GM12878 (cell line): Measurements from ENCODE around the gene MTO1. TPM values are rescaled to one million over a fixed set of nuclear protein-coding genes. Genes with fewer than 3 reads are reported as not detected.

ENCODE experiments used
- ATAC-seq: fragments of 200-7000 bp; cut with Tn5 transposase; 3 replicates; pipeline ENCODE4 v1.9.1; 2020; ENCODE audit warnings: mild to moderate bottlenecking, moderate library complexity
- BruUV-seq: library from RNA; stranded (reverse); fragments of 400-500 nt; replicated peaks from 2 replicates; lab custom pipeline; 2021; lab: Mats Ljungman, UMichigan
- CTCF ChIA-PET: fragments of 300-600 bp; sonication (Branson Sonifier 250); formaldehyde crosslinking; extraction: SDS; loops from one replicate; lab custom pipeline; 2021; ENCODE audit warnings: inconsistent platforms; lab: Yijun Ruan, JAX
- POLR2A ChIA-PET: fragments of 350-600 bp; formaldehyde crosslinking; extraction: SDS; loops from one replicate; lab custom pipeline; 2021; ENCODE audit warnings: inconsistent platforms; lab: Charles Lee
- RAD21 ChIA-PET: fragments of 300-600 bp; sonication (Branson Sonifier 250); formaldehyde crosslinking; loops from one replicate; lab custom pipeline; 2023; ENCODE audit warnings: antibody characterized with exemption; ENCODE audit not compliant: unreplicated experiment; lab: Charles Lee
- SMC1A ChIA-PET: fragments of 300-600 bp; sonication (Branson Sonifier 250); formaldehyde crosslinking; loops from one replicate; lab custom pipeline; 2023; ENCODE audit not compliant: unreplicated experiment, uncharacterized antibody; lab: Charles Lee
- DNase-seq: peaks from one replicate; pipeline ENCODE4 v3.0.0-alpha.2; 2011; ENCODE audit warnings: low read depth, low spot score
- FAIRE-seq: peaks from 3 replicates; lab custom pipeline; 2011; peaks lifted over from hg19 to GRCh38; lab: Jason Lieb, UNC
- H2AFZ ChIP-seq: 2 replicates; pipeline ENCODE4 v1.6.0; 2011; ENCODE audit warnings: low read depth, low read length, control low read depth; ENCODE audit not compliant: control insufficient read depth
- H3K27ac ChIP-seq: 2 replicates; pipeline ENCODE4 v1.5.1; 2011; ENCODE audit warnings: control low read depth; ENCODE audit not compliant: control insufficient read depth, insufficient read depth
- H3K27me3 ChIP-seq, 2 experiments: replicated peaks in 1 of 2; 2 replicates each; pipeline versions ENCODE4 v1.6.0 to v1.6.1; 2011; ENCODE audit warnings: low read length in 1 of 2; ENCODE audit not compliant: control insufficient read depth in 2 of 2, insufficient read depth in 2 of 2
- H3K36me3 ChIP-seq, 2 experiments: 2 replicates each; pipeline ENCODE4 v1.5.1; 2011; ENCODE audit warnings: low read length in 1 of 2; ENCODE audit not compliant: control insufficient read depth in 2 of 2, insufficient read depth in 2 of 2
- H3K4me1 ChIP-seq: 2 replicates; pipeline ENCODE4 v1.6.1; 2011; ENCODE audit warnings: mild to moderate bottlenecking, low read length, moderate library complexity, mixed read lengths; ENCODE audit not compliant: control insufficient read depth, insufficient read depth
- H3K4me2 ChIP-seq: 2 replicates; pipeline ENCODE4 v1.6.0; 2011; ENCODE audit warnings: control low read depth; ENCODE audit not compliant: control insufficient read depth, insufficient read depth
- H3K4me3 ChIP-seq: fragments of 200-600 bp; sonication (generic); 2 replicates; pipeline ENCODE4 v1.5.1; 2016
- H3K79me2 ChIP-seq: 2 replicates; pipeline ENCODE4 v1.6.0; 2011; ENCODE audit warnings: low read length; ENCODE audit not compliant: control insufficient read depth, insufficient read depth
- H3K9ac ChIP-seq: 2 replicates; pipeline ENCODE4 v1.8.0; 2011; ENCODE audit warnings: low read length, control low read depth, mixed read lengths; ENCODE audit not compliant: control insufficient read depth, insufficient read depth
- H3K9me3 ChIP-seq: replicated peaks from 3 replicates; pipeline ENCODE4 v1.5.1; 2011; ENCODE audit warnings: mild to moderate bottlenecking, low read length; ENCODE audit not compliant: control insufficient read depth, insufficient read depth
- H4K20me1 ChIP-seq: 2 replicates; pipeline ENCODE4 v1.6.0; 2011; ENCODE audit not compliant: control insufficient read depth, insufficient read depth
- CBFB ChIP-seq: IDR thresholded peaks from 2 replicates; pipeline ENCODE4 v1.6.1; 2016; ENCODE audit warnings: antibody characterized with exemption, low read depth
- CBX3 ChIP-seq: fragments of 200-600 bp; sonication (generic); IDR thresholded peaks from 2 replicates; pipeline ENCODE4 v1.6.1; 2016; ENCODE audit warnings: low read depth, borderline replicate concordance
- CEBPB ChIP-seq, 2 experiments: fragments of 150-350 bp in 1 of 2; IDR thresholded peaks; 2 replicates each; pipeline ENCODE4 v1.6.1; 2012 to 2014; ENCODE audit warnings: low read depth in 2 of 2, low read length in 2 of 2, borderline replicate concordance in 1 of 2, inconsistent platforms in 1 of 2
- CHD4 ChIP-seq: fragments of 200-600 bp; sonication (generic); IDR thresholded peaks from 2 replicates; pipeline ENCODE4 v1.6.1; 2016; ENCODE audit warnings: mild to moderate bottlenecking
- EGR1 ChIP-seq, 2 experiments: IDR thresholded peaks; 1 replicate in 1 of 2; 2 replicates in 1 of 2; pipeline ENCODE4 v1.6.1; 2011 to 2012; ENCODE audit warnings: low read depth in 2 of 2, low read length in 2 of 2, borderline replicate concordance in 1 of 2, mild to moderate bottlenecking in 1 of 2, moderate library complexity in 1 of 2
- MYB ChIP-seq: fragments of 150-350 bp; IDR thresholded peaks from 2 replicates; pipeline ENCODE4 v1.6.1; 2014; ENCODE audit warnings: mild to moderate bottlenecking, low read depth, low read length, borderline replicate concordance
- PBX3 ChIP-seq: IDR thresholded peaks from 2 replicates; pipeline ENCODE4 v1.6.1; 2011; ENCODE audit warnings: mild to moderate bottlenecking, low read depth, low read length, moderate library complexity; ENCODE audit not compliant: insufficient replicate concordance
- PML ChIP-seq: IDR thresholded peaks from 2 replicates; pipeline ENCODE4 v1.6.1; 2012; ENCODE audit warnings: low read length, inconsistent platforms
- RCOR1 ChIP-seq: conservative IDR thresholded peaks from 2 replicates; pipeline ENCODE4 v1.6.1; 2012; ENCODE audit warnings: low read depth, low read length, improper control_type of control experiment
- SMC3 ChIP-seq: IDR thresholded peaks from 2 replicates; pipeline ENCODE4 v1.6.1; 2011; ENCODE audit warnings: low read length, improper control_type of control experiment, borderline replicate concordance
- SREBF1 ChIP-seq: IDR thresholded peaks from 2 replicates; pipeline ENCODE4 v1.6.1; 2012; ENCODE audit warnings: mild to moderate bottlenecking, low read length
- SRF ChIP-seq, 2 experiments: IDR thresholded peaks; 2 replicates each; pipeline ENCODE4 v1.6.1; 2011; ENCODE audit warnings: low read depth in 2 of 2, low read length in 2 of 2, mild to moderate bottlenecking in 1 of 2, moderate library complexity in 1 of 2
- SUZ12 ChIP-seq: fragments of 200-600 bp; sonication (generic); IDR thresholded peaks from one replicate; pipeline ENCODE4 v1.6.1; 2018; ENCODE audit warnings: antibody characterized with exemption, mild to moderate bottlenecking; ENCODE audit not compliant: unreplicated experiment
- TCF3 ChIP-seq: IDR thresholded peaks from 2 replicates; pipeline ENCODE4 v1.6.1; 2012; ENCODE audit warnings: low read depth, mild to moderate bottlenecking, low read length, borderline replicate concordance; ENCODE audit not compliant: insufficient read depth
- YBX1 ChIP-seq: fragments of 450-650 bp; IDR thresholded peaks from 2 replicates; pipeline ENCODE4 v1.6.1; 2016; ENCODE audit warnings: antibody characterized with exemption
- ZNF274 ChIP-seq: IDR thresholded peaks from one replicate; pipeline ENCODE4 v1.8.0; 2011; ENCODE audit not compliant: insufficient read length, insufficient read depth
- ZNF384 ChIP-seq: IDR thresholded peaks from 2 replicates; pipeline ENCODE4 v1.6.1; 2012; ENCODE audit warnings: low read depth, mild to moderate bottlenecking, low read length, improper control_type of control experiment, borderline replicate concordance
- ZSCAN29 ChIP-seq: fragments of 450-650 bp; IDR thresholded peaks from 2 replicates; pipeline ENCODE4 v1.6.1; 2017; ENCODE audit warnings: mild to moderate bottlenecking, moderate library complexity
- WGBS: methylation state at CpG from one replicate; pipeline ENCODE4 v1.1.6; 2016; ENCODE audit warnings: low lambda C conversion rate; ENCODE audit not compliant: insufficient replicate concordance, insufficient coverage; ENCODE audit errors: missing lambda C conversion rate; 5-methylcytosine and 5-hydroxymethylcytosine counted together
- in situ Hi-C: fragments of 300-500 bp; cut with MboI; formaldehyde crosslinking; loops from 9 replicates; pipeline ENCODE4 v1.14.3; 2018; ENCODE audit warnings: mixed read lengths
- intact Hi-C: fragments of 100-400 bp; cut with micrococcal nuclease; formaldehyde crosslinking; loops from one replicate; pipeline ENCODE4 v1.14.2; 2022; ENCODE audit not compliant: unreplicated experiment
- polyA plus RNA-seq, 11 experiments: library from polyadenylated mRNA; depleted of rRNA in 4 of 11; unstranded in 6 of 11; stranded (reverse) in 5 of 11; fragments of >200 nt; fragmentation: Nextera tagmentation in 4 of 11; fragmentation: Illumina TruSeq in 1 of 11; extraction: Ambion mirVana in 4 of 11; extraction: Trizol in 1 of 11; gene quantifications; 1 replicate in 1 of 11; 2 replicates in 10 of 11; pipeline versions ENCODE4 v1.2.1 to v1.2.3, GENCODE V29; 2011 to 2016; ENCODE audit warnings: inconsistent platforms in 2 of 11, missing spikeins in 2 of 11, low read depth in 1 of 11
- total RNA-seq, 4 experiments: library from RNA; depleted of rRNA in 3 of 4; stranded (reverse); fragments of >200 nt in 3 of 4; fragmentation: Illumina TruSeq in 1 of 4; extraction: Trizol in 1 of 4; gene quantifications; 2 replicates each; pipeline versions ENCODE4 v1.2.1 to v1.2.3, GENCODE V29; 2013 to 2021

Gene MTO1
- total and polyA plus RNA-seq, 10 of the 15 experiments (the other 5 are each of a cell fraction or from before 2014, with no cell fraction given) = 24.8 to 53.6 (median 33.1) TPM

- DNase-seq (no peak), FAIRE-seq (no peak), ATAC-seq (no peak)
- Histone ChIP-seq H3K79me2 (no peaks in the 10 kb centered on the region), H3K36me3 (peaks cover 0 to 5% of the 10 kb centered on the region in 2 experiments; a peak in 1 of 4 replicates), H4K20me1 (no peaks in the 10 kb centered on the region), H3K4me3 (no peak overlapping the region), H2AFZ (no peak overlapping the region), H3K9me3 (no peaks in the 10 kb centered on the region), H3K4me2 (no peak overlapping the region), H3K4me1 (no peaks in the 10 kb centered on the region), H3K27me3 (no peaks in the 10 kb centered on the region), H3K27ac (no peak overlapping the region), H3K9ac (no peak overlapping the region)
- TF ChIP-seq MYB (no peak), ZNF384 (no peak), TCF3 (no peak), SREBF1 (no peak), SRF (IDR thresholded peaks at IDR 0.05; ENCODE audit: low read depth in 2 of 2, low read length in 2 of 2) (no peak)
- no TSS peak for BruUV-seq
- CTCF ChIA-PET = no interaction called here
- in situ Hi-C loops (no loop called here), intact Hi-C loops (no loop called here)
- POLR2A ChIA-PET = no interaction called here
- SMC1A ChIA-PET = no interaction called here
- 96% methylated on average over 3 of the region's 3 CpGs for WGBS
- RAD21 ChIA-PET = no interaction called here
Observed at GRCh38 chr6:73413102-73413501, 48.4 kb upstream of the MTO1 start.

DNA sequence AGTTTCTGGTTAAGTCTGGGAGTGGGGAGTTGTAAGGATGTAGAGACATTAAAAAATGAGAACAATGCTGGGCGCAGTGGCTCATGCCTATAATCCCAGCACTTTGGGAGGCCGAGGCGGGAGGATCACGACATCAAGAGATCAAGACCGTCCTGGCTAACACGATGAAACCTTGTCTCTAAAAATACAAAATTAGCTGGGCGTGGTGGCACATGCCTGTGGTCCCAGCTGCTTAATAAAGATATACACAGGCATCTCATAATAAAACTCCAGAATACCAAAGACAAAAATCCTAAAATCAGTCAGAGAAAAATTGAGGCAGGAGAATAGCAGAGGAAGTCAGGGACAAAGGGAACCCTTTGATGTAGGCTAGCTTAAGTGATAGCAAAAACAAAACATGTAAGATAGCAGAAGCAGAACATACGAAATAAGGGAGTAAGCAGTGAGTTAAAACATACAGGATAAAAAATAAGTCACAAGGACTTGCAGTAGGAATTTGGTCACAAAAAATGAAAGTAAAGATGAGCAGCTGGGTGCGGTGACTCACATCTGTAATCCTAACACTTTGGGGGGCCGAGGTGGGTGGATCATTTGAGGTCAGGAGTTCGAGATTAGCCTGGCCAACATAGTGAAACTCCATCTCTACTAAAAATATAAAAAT lies 43.3 kb upstream of the MTO1 start:
- ChIA-PET SMC1A (no interaction called here), POLR2A (interaction anchor here (0.5 kb wide), 1 partner anchor 1079 kb away, joined by 5 read pairs; no protein-coding TSS in a partner anchor), RAD21 (no interaction called here), CTCF (interaction anchor here (0.9 kb wide), 1 partner anchor 235 kb away, joined by 3 read pairs; no protein-coding TSS in a partner anchor)
- Histone ChIP-seq H3K36me3 (peaks cover 4 to 19% of the 10 kb centered on the region in 2 experiments), H3K4me3 (no peak overlapping the region), H3K79me2 (no peaks in the 10 kb centered on the region), H2AFZ (no peak overlapping the region), H3K9ac (no peak overlapping the region), H3K27ac (no peak overlapping the region), H4K20me1 (no peaks in the 10 kb centered on the region), H3K9me3 (no peaks in the 10 kb centered on the region), H3K4me1 (no peaks in the 10 kb centered on the region), H3K27me3 (no peaks in the 10 kb centered on the region), H3K4me2 (no peak overlapping the region)
- intact Hi-C loops = no loop called here
- DNase-seq (no peak), ATAC-seq (no peak), FAIRE-seq (no peak)
- in situ Hi-C loops = no loop called here
- no TSS peak for BruUV-seq
- WGBS = 69% methylated on average over 11 of the region's 11 CpGs
- TF ChIP-seq YBX1 (no peak), ZSCAN29 (no peak), RCOR1 (no peak), SUZ12 (no peak), PML (no peak), ZNF274 (no peak), CBX3 (no peak), SRF (IDR thresholded peaks at IDR 0.05; ENCODE audit: low read depth in 2 of 2, low read length in 2 of 2) (no peak), SMC3 (no peak), CEBPB (IDR thresholded peaks at IDR 0.05; ENCODE audit: borderline replicate concordance in 1 of 2, low read depth in 2 of 2, low read length in 2 of 2) (no peak), CBFB (no peak), PBX3 (no peak), CHD4 (no peak), EGR1 (IDR thresholded peaks at IDR 0.05; ENCODE audit: borderline replicate concordance in 1 of 2, low read depth in 2 of 2, low read length in 2 of 2) (no peak)
